Neural cell (in vitro differentiated cells): ENCODE data around the gene QSOX2. TPM values are rescaled to one million over a fixed set of nuclear protein-coding genes. Genes with fewer than 3 reads are reported as not detected.

Experiments used
- H2AFZ ChIP-seq: fragments of 200-600, 300-800 bp; sonication (generic), shearing (Covaris generic); 2 replicates; pipeline ENCODE4 v1.6.0; 2014; ENCODE audit warnings: low read depth, mild to moderate bottlenecking, antibody characterized with exemption, low read length, moderate library complexity
- H3F3A ChIP-seq: fragments of 200-600 bp; shearing (Covaris generic); 2 replicates; pipeline ENCODE4 v1.6.1; 2016; ENCODE audit warnings: mild to moderate bottlenecking, moderate library complexity, mixed read lengths, antibody characterized with exemption, low read length; ENCODE audit not compliant: insufficient read depth, poor library complexity, severe bottlenecking
- H3K27ac ChIP-seq: fragments of 200-600, 300-800 bp; sonication (generic), shearing (Covaris generic); 2 replicates; pipeline ENCODE4 v1.5.1; 2014; ENCODE audit warnings: mild to moderate bottlenecking, low read length, moderate library complexity
- H3K27me3 ChIP-seq: fragments of 300-800, 200-600 bp; sonication (generic), shearing (Covaris generic); 2 replicates; pipeline ENCODE4 v1.6.0; 2014; ENCODE audit warnings: mild to moderate bottlenecking, low read depth, low read length, moderate library complexity; ENCODE audit not compliant: insufficient read depth
- H3K36me3 ChIP-seq: fragments of 300-800, 200-600 bp; sonication (generic), shearing (Covaris generic); 2 replicates; pipeline ENCODE4 v1.5.1; 2014; ENCODE audit warnings: mild to moderate bottlenecking, antibody characterized with exemption, low read length, moderate library complexity; ENCODE audit not compliant: insufficient read depth
- H3K4me2 ChIP-seq: fragments of 300-800, 200-600 bp; sonication (generic), shearing (Covaris generic); 2 replicates; pipeline ENCODE4 v1.6.0; 2014; ENCODE audit warnings: mild to moderate bottlenecking, low read length
- H3K4me3 ChIP-seq: fragments of 300-800, 200-600 bp; sonication (generic), shearing (Covaris generic); 2 replicates; pipeline ENCODE4 v1.5.1; 2014; ENCODE audit warnings: mild to moderate bottlenecking, low read length, moderate library complexity
- H3K79me2 ChIP-seq: fragments of 200-600 bp; shearing (Covaris generic); replicated peaks from 2 replicates; pipeline ENCODE4 v1.6.0; 2014; ENCODE audit warnings: mild to moderate bottlenecking, low read length, moderate library complexity; ENCODE audit not compliant: insufficient read depth
- H3K9ac ChIP-seq: fragments of 300-800, 200-600 bp; sonication (generic), shearing (Covaris generic); 2 replicates; pipeline ENCODE4 v1.6.1; 2016; ENCODE audit warnings: mild to moderate bottlenecking, low read length, mixed read lengths
- H3K9me2 ChIP-seq: fragments of 200-600 bp; shearing (Covaris generic); 2 replicates; pipeline ENCODE4 v1.6.1; 2016; ENCODE audit warnings: mild to moderate bottlenecking, low read length, mixed read lengths; ENCODE audit not compliant: insufficient read depth
- H3K9me3 ChIP-seq: fragments of 200-600, 300-800 bp; sonication (generic), shearing (Covaris generic); 2 replicates; pipeline ENCODE4 v1.6.1; 2016; ENCODE audit warnings: mild to moderate bottlenecking, mixed run types, low read length, moderate library complexity, mixed read lengths
- H4K20me1 ChIP-seq: fragments of 200-600 bp; shearing (Covaris generic); 2 replicates; pipeline ENCODE4 v1.6.1; 2016; ENCODE audit warnings: mild to moderate bottlenecking, mixed run types; ENCODE audit not compliant: insufficient read depth
- CTCF ChIP-seq: fragments of 450-650 bp; IDR thresholded peaks from 2 replicates; pipeline ENCODE4 v1.5.1; 2014; ENCODE audit warnings: antibody characterized with exemption, mild to moderate bottlenecking, moderate library complexity; ENCODE audit not compliant: poor library complexity, severe bottlenecking
- EP300 ChIP-seq: fragments of 450-650 bp; conservative IDR thresholded peaks from 2 replicates; pipeline ENCODE4 v1.6.1; 2014; ENCODE audit warnings: antibody characterized with exemption, mild to moderate bottlenecking, moderate library complexity; ENCODE audit not compliant: poor library complexity, severe bottlenecking
- EZH2 ChIP-seq: fragments of 200-600, 300-800 bp; shearing (Covaris generic), sonication (generic); IDR thresholded peaks from 2 replicates; pipeline ENCODE4 v1.6.1; 2014; ENCODE audit warnings: antibody characterized with exemption, low read length, borderline replicate concordance, mild to moderate bottlenecking; ENCODE audit not compliant: insufficient read depth, poor library complexity, severe bottlenecking
- MXI1 ChIP-seq: fragments of 450-650 bp; conservative IDR thresholded peaks from 2 replicates; pipeline ENCODE4 v1.6.1; 2014; ENCODE audit warnings: antibody characterized with exemption, mild to moderate bottlenecking; ENCODE audit not compliant: poor library complexity, severe bottlenecking
- POLR2AphosphoS5 ChIP-seq: IDR thresholded peaks from 2 replicates; pipeline ENCODE4 v1.6.1; 2012
- RAD21 ChIP-seq: fragments of 450-650 bp; conservative IDR thresholded peaks from 2 replicates; pipeline ENCODE4 v1.6.1; 2014; ENCODE audit warnings: antibody characterized with exemption, mild to moderate bottlenecking, moderate library complexity
- REST ChIP-seq: IDR thresholded peaks from 2 replicates; pipeline ENCODE4 v1.6.1; 2012; ENCODE audit warnings: borderline replicate concordance
- SMC3 ChIP-seq: fragments of 450-650 bp; conservative IDR thresholded peaks from 2 replicates; pipeline ENCODE4 v1.6.1; 2014; ENCODE audit warnings: antibody characterized with exemption, mild to moderate bottlenecking, moderate library complexity; ENCODE audit not compliant: poor library complexity
- TAF1 ChIP-seq: IDR thresholded peaks from 2 replicates; pipeline ENCODE4 v1.6.1; 2012; ENCODE audit warnings: low read depth
- polyA plus RNA-seq: library from polyadenylated mRNA; depleted of rRNA; stranded (reverse); fragments of >200 nt; gene quantifications from 2 replicates; pipeline ENCODE4 v1.2.3, GENCODE V29; 2014

The QSOX2 gene
- polyA plus RNA-seq, 1 donor from 2014 or later: 20.7 TPM

- Histone ChIP-seq H4K20me1 (no peaks in the 10 kb centered on the region), H3K27ac (no peak overlapping the region)
- no peak for TF ChIP-seq SMC3
- TF ChIP-seq EP300: no peak
- TF ChIP-seq EZH2: no peak
- TF ChIP-seq RAD21: no peak
- TF ChIP-seq POLR2AphosphoS5: no peak
- TF ChIP-seq TAF1: no peak
- TF ChIP-seq MXI1: no peak
- no peak for TF ChIP-seq CTCF
- no peak for TF ChIP-seq REST
These were observed 40.9 kb upstream of the QSOX2 start for GRCh38 chr9:136286359-136286986.

GRCh38 chr9:136285501-136286358, 40.1 kb upstream of the QSOX2 start:
- Histone ChIP-seq H3K4me3 (no peak overlapping the region), H3K27ac (no peak overlapping the region), H2AFZ (no peak overlapping the region), H3K9me2 (no peaks in the 10 kb centered on the region), H3K79me2 (no peaks in the 10 kb centered on the region), H3F3A (no peaks in the 10 kb centered on the region), H3K36me3 (no peaks in the 10 kb centered on the region), H3K9me3 (no peaks in the 10 kb centered on the region), H3K4me2 (no peak overlapping the region), H3K9ac (no peak overlapping the region), H3K27me3 (no peaks in the 10 kb centered on the region), H4K20me1 (no peaks in the 10 kb centered on the region)
- TF ChIP-seq REST (no peak), CTCF (no peak), TAF1 (no peak), RAD21 (no peak), EP300 (no peak), EZH2 (no peak), MXI1 (no peak), SMC3 (no peak), POLR2AphosphoS5 (no peak)

More at GRCh38 chr9:136286359-136286986, 40.9 kb upstream of the QSOX2 start:
- H2AFZ ChIP-seq: no peak overlapping the region
- H3K9ac ChIP-seq: no peak overlapping the region
- H3K4me2 ChIP-seq: no peak overlapping the region
- H3K4me3 ChIP-seq: no peak overlapping the region
- H3K36me3 ChIP-seq: no peaks in the 10 kb centered on the region
- H3K9me2 ChIP-seq: no peaks in the 10 kb centered on the region
- H3K79me2 ChIP-seq: no peaks in the 10 kb centered on the region
- no peaks in the 10 kb centered on the region for H3K9me3 ChIP-seq
- H3K27me3 ChIP-seq: no peaks in the 10 kb centered on the region
- H3F3A ChIP-seq: no peaks in the 10 kb centered on the region
